Measurements from ENCODE around the gene FHL1.

- TF ChIP-seq POLR2AphosphoS5 (IDR thresholded peaks at IDR 0.05; ENCODE audit: borderline replicate concordance, low read depth, low read length) (no peak), EZH2 (IDR thresholded peaks at IDR 0.05) (no peak)
These were observed 24.1 kb downstream of the FHL1 start for GRCh38 chrX:136171420-136171819.
